Uterus (tissue), 2 donors: ENCODE measurements around the gene CDC5L.

Experiments used
- POLR2A ChIP-seq, 2 donors: fragments of 450-650 bp; IDR thresholded peaks; one replicate each; pipeline ENCODE4 v1.6.1; 2016; ENCODE audit warnings: antibody characterized with exemption in 2 of 2, mild to moderate bottlenecking in 1 of 2, moderate library complexity in 1 of 2
- TF ChIP-seq, protein P1 (sequence below), 4 experiments: fragments of 200-600 bp in 2 of 4; fragments of 450-650 bp in 2 of 4; sonication (generic) in 2 of 4; IDR thresholded peaks; one replicate each; pipeline ENCODE4 v1.5.1; 2016 to 2019; ENCODE audit warnings: antibody characterized with exemption in 4 of 4, mild to moderate bottlenecking in 2 of 4, moderate library complexity in 1 of 4

- TF ChIP-seq POLR2A (IDR thresholded peaks at IDR 0.05) = no peak
- TF ChIP-seq, protein P1, sequence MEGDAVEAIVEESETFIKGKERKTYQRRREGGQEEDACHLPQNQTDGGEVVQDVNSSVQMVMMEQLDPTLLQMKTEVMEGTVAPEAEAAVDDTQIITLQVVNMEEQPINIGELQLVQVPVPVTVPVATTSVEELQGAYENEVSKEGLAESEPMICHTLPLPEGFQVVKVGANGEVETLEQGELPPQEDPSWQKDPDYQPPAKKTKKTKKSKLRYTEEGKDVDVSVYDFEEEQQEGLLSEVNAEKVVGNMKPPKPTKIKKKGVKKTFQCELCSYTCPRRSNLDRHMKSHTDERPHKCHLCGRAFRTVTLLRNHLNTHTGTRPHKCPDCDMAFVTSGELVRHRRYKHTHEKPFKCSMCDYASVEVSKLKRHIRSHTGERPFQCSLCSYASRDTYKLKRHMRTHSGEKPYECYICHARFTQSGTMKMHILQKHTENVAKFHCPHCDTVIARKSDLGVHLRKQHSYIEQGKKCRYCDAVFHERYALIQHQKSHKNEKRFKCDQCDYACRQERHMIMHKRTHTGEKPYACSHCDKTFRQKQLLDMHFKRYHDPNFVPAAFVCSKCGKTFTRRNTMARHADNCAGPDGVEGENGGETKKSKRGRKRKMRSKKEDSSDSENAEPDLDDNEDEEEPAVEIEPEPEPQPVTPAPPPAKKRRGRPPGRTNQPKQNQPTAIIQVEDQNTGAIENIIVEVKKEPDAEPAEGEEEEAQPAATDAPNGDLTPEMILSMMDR (IDR thresholded peaks at IDR 0.05) = no peak
These were observed 28.5 kb downstream of the CDC5L start for GRCh38 chr6:44415873-44416502.
